Kidney tubule cell (primary cell): ENCODE measurements around the gene GRIK3.
"Not testable (repeated sequence)": the region's sequence is repeated elsewhere in the genome, so short reads cannot be mapped to it uniquely, and the experiment has no call there.

ENCODE experiments used
- DNase-seq: peaks from one replicate; pipeline ENCODE4 v3.0.0-alpha.2; 2018; ENCODE audit warnings: low spot score

Gene GRIK3

DNA sequence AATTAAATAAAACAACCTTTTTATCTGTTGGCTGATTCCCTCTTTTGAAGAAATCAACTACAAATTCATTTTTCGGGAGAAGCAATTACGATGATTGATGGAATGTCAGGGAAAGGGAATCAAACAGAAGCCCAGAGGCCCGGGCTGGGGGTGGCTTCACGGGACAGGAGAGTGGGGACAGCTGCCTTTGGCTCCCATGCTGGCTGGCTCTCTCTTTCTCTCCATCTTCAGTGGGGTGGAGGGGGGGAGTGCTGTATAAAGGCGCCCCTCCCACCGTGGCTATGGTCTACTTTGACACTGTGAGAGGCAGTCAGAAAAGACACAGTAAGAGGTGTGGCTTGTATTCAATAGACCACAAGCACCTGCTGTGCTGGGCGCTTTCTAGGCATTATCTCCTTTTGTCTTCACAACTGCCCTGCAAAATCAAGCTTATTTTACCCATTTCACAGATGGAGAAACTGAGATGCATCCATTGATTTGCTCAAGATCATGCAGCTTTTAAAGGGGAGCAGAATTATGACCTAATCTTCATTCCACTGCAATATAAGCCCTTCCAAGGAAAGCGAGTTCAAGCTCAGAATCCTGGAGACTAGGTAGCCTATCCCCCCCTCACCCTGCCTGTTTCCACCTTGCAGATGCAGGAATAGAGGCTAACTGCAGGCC lies 92.9 kb downstream of the GRIK3 start:
- DNase-seq, result no peak

GRCh38 chr1:36938819-36939218 lies 95.5 kb downstream of the GRIK3 start:
- no peak for DNase-seq

DNA sequence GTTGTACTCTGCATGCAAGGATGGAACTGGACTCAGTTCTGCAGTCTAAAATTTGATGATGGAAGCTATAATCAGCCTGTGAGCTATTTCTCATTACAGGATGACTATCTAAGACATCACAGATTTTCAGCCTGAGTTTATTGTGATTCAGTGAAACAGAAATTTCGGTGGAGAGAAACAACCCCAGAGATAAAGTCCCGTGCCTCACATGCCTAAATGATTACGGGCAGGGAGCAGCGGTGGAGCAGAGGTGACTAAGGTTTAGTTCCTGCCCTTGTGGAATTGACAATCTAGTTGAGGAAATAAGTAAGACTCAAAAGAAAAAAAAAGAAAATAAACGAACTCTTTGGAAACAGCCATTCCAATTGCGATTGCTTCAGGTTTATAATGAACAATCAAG lies 96.9 kb downstream of the GRIK3 start:
- DNase-seq, result no peak

GRCh38 chr1:36934061-36934460 lies 100.3 kb downstream of the GRIK3 start:
- DNase-seq, result no peak

GRCh38 chr1:36927826-36928225 lies 106.5 kb downstream of the GRIK3 start:
- DNase-seq, result peak; percentile 9

GRCh38 chr1:36925251-36925650 lies 109.1 kb downstream of the GRIK3 start:
- no peak for DNase-seq

- peak; percentile 28 for DNase-seq
Measured at GRCh38 chr1:36924282-36924811, 110.0 kb downstream of the GRIK3 start.

- no peak for DNase-seq
Measured at GRCh38 chr1:36922593-36923426, 111.5 kb downstream of the GRIK3 start.

DNA sequence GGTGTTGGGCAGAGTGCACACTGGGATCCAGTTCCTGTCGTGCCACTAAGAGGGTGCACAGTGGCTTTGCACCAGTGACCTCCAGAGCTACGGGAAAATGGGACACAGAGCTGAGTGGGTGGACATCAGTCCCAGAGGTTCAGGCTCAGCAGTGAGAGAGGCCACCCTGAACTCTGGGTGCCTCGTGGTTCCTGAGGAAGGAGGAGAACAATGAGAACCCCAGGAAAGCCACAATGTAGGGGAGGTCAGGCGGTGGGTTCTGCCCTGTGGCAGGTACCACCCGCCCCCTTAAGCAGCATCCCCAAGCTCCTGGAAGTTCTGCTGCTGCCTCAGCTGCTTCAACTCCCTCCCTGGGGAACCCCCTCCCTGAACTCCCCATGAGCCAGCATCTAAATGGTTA lies 112.2 kb downstream of the GRIK3 start:
- DNase-seq, result no peak

- no peak for DNase-seq
Measured at GRCh38 chr1:36920801-36921405, 113.4 kb downstream of the GRIK3 start.

- DNase-seq, result no peak
Measured at GRCh38 chr1:36920371-36920770, 113.9 kb downstream of the GRIK3 start.

GRCh38 chr1:36919491-36920145 lies 114.7 kb downstream of the GRIK3 start:
- DNase-seq, result no peak

DNA sequence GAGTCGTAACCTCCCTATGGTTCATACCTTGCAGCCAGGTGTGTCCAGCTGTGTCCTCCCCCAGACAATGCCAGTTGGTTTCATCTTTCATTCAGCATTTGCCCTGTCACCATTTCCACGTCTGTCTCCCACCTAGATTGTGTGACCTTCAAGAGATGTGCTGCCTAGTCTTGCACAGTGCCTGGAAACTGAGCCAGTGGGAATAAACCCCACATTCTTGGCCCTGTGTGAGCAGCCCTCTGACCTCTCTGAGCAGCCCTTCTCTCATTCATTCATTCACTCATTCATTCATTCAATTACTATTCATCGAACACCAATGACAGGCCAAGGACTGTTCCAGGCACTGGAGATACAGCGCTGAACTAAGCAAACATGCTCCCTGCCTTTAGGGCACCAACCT lies 115.7 kb downstream of the GRIK3 start:
- no peak for DNase-seq

DNA sequence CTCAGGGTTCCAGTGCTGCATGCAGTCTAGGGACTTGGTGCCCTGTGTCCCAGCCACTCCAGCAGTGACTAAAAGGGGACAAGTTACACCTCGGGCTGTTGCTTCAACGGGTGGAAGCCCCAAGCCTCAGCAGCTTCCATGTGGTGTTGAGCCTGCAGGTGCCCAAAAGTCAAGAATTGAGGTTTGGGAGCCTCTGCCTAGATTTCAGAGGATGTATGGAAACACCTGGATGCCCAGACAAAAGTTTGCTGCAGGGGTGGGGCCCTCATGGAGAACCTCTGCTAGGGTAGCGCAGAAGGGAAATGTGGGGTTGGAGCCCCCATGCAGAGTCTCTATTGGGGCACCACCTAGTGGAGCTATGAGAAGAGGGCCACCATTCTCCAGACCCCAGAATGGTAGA lies 117.8 kb downstream of the GRIK3 start:
- not testable (repeated sequence) for DNase-seq

GRCh38 chr1:36913484-36914060 lies 120.7 kb downstream of the GRIK3 start:
- no peak for DNase-seq

DNA sequence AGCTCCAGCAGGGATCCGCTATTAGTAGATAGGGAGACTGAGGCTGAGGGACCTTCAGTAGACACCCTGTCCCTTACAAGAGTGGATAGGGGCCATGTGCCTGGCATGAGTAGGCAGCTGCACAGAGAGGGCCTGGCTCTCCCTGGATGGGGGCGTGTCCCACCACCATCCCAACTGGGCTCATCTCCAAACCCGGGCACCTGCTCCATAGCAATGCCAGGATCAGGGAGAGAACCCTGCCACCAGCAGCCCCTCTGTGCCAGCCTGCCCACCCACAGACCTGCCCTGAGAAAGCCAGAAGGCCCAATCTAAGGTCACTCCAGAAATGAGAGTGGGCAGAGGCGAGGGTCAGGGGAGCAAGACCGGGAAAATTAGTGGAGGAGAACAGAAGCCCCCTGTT lies 121.3 kb downstream of the GRIK3 start:
- DNase-seq, result no peak

DNA sequence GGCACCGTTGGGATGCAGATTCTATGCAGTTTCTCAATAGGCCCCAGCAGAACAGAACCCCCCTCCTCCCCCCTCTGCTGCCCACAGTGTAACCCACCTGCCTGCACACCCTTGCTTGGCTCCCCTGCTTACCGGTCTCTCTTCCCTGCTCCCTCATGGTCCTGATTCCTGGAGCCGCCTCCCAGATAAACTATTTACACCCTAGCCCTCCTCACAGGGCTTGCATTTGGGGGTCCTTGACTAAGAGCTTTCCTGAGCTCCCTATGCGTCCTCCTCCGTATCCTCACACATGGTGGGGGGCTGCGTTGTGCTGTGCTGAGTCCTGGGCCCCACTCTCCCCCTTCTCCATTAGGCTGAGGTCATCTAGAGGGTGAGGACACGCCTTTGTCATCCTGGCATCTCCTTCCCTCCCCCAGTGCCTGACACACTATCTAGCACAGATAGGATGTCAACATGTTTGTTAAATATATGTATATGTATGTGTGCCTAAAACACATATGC lies 121.9 kb downstream of the GRIK3 start:
- DNase-seq, result no peak

GRCh38 chr1:36911561-36912364 lies 122.6 kb downstream of the GRIK3 start:
- DNase-seq, result no peak

DNA sequence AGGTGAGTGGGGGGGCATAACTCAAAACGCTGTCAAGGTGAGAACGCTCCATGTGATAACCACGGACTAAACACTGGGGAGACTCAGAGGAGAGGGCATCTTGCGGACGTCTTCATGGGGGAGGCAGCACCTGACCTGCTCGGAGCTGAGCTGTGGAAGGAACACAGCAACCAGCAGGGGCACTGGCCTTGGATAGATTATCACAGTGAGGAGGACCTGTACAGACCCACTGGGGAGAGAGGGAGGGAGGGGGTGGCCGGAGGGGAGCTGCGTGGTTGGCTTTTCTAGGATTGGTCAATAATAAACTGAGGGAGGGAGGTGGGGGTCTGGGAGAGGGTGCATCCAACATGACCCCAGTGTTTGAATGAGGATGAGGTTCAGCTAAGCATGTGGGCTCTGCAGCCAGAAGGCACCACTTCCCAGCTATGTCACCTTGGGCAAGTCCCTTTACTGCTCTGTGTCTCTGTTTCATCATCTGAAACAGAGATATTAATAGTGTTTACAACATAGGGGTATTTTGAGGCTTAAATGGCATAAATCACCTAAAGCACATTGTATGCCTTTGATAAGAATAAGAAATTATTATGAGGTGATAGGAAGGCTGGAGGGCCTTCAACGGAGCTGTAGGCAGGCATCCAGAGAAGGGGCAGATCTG lies 123.3 kb downstream of the GRIK3 start:
- DNase-seq, result no peak

DNA sequence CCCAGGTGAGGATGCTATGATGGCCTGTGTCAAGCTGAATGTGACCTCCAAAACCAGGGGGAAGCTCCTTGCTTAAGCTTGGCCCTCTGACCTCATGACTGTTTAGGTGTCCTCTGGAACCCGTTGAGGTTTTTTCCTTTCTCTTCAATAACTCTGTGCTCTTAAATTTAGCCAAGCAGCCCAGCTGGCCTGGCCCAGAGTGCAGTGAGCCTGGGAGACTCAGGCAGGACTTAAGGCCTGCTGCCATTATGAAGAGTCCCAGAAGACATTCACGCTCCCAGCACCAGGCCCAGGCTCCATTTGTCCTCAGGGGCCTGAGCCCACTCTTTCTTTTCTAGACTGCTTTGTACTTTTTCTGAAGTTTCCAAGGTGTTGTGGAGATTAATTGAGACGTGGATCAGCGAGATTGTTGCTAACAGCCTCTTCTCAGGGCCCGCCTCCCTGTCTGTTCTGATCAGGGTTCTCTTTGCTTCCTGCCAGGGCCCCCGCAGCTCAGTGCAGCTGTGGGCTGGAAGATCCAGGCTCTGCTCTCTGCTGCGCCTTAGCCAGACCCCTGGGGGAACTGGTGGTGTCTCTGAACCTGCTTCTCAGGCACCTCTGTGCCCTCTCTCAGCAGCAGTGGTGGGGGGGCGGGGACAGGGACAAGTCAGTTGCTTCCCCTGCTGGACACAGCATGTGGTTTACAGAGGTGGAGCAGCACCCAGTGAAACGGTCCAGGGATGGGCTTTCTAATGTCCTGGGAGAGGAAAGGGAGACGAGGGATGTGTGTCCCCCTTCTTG lies 124.2 kb downstream of the GRIK3 start:
- DNase-seq, result no peak
